Putamen (tissue), 1 donor: ENCODE results near the gene METTL24.

ENCODE experiments used
- DNase-seq: peaks from one replicate; pipeline ENCODE4 v3.0.0-alpha.2; 2016; ENCODE audit warnings: low spot score

Gene METTL24

DNA sequence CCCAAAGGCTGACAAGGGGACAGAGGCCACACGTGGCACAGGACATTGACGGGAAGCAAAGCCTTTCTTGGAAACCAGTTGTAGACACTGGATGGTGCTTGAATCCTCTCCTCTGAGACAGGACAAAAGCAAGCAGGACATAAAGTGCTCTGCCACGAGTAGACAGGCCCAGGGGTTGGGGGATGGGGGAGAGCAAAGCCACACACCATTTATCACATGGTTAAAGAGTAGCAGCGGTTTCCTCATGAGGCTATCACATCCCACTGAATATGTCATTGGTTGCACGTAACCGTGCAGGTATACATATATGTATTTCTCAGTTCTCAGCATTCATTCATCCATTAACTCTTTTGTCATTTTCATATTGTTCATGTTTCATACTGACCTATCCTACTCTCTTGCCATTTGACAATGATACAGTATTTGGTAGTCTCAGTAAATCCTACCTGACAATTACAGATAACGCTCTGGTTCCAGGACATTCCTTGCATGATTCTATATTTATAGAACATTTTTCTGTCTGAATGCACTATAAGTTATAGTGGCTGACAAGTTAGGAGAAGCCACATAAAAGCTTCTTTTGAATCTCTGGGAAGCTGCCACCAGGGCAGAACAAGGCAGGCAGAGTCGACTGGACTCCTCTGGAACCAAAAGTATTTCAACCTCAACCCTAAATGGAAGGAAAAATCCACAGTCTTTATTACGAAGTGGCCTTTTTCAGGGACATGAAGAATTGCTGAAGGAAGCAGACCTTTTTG is 23.5 kb downstream of the METTL24 start:
- no peak for DNase-seq

DNA sequence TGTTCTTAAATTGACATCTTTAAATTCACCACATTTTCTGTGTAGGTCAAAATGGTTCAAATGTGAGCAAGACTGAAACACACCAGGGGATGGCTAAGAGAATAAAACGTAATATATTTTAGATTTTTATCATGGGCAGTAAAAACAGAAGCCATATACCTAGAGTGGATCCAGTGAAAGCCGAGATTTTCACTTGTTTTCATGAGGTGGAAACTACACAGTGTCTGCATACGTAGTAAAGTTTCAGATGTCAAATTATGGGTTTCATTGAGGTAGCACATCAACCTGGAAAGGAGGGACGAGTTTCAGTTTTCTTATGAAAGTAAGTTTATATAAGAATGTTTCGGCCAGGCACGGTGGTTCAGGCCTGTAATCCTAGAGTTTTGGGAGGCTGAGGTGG is 25.9 kb downstream of the METTL24 start:
- DNase-seq = no peak

DNA sequence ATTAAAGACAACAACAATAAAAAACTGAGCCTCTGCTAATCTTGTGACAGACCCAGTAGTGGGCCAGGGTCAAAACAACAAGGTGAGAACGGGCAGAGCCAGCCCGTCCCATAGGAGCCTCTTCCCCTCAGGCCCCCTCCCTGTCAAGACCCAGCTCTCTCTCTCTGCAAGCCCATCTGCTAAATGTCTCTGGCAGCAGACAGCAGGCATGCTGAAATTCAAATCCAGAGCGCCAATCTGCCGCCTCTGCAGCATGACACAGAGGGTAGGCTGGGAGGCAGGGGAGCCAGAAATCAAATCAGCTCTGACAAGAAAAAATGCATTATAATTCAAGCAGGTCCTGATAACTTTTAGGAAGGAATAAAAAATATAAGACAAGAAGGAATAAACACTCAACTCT is 26.3 kb downstream of the METTL24 start:
- peak; percentile 66 for DNase-seq

DNA sequence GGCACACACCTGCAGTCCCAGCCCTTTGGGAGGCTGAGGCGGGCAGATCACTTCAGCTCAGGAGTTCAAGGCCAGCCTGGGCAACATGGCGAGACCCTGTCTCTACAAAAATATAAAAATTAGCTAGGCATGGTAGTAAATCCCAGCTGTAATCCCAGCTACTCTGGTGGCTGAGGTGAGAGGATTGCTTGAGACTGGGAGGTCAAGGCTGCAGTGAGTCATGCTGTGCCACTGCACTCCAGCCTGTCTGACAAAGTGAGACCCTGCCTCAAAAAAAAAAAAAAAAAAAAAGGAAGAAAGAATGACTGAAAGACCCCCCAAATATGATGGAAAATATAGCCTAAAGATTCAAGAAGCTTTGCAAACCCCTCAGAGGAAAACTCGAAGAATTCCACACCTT is 26.8 kb downstream of the METTL24 start:
- no peak for DNase-seq

DNA sequence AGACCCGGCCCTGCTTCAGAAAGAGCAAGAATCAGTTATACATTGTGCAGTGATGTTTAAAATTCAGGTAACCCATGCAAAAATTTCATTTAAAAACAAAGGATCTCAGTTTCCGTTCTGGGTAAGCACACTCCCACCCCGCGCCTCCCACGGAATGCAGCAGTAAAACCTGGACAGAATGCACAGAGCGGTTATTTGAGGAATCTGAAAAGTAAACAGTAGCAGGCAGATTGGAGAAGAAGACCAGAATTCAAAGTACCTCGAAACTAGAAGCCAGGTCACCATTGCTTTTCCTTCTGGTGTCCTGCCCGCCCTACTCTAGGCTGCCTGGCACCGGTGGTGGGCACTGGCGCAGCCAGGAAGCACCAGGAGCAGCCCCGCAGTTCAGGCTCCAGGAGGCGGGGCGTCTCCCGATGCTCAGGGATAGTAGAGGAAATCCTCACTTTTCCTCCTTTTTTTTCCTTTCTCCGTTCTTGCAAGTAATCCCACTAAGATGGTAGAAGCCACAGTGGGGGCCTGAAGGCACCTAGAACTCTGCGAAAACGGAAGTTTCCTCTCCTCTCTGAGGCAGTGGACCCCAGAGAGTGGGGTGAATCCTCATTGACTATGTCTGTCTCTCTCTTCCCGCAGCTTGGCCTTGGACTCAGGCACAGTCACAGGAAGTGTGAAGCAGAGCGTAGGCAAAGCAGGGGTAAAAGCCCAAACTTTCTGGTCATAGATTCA is 28.3 kb downstream of the METTL24 start:
- DNase-seq = no peak

DNA sequence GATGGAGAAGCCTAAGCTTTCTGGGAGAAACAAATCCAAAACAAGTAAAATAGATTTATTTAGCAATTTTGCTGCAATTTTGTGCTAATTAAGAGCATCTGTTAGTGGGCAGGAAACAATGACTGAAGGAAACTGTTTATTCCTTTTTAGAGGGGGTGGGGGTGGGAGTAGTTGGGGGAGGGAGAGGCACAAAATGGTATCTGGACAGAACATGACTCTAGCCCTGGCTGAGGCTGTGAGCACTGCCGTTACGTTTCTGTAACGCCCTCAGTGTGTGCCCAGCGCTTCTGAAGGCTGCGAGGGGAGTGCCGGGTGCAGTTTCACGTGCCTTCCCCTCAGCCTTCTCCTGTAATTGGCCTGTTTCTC is 28.8 kb downstream of the METTL24 start:
- no peak for DNase-seq

DNA sequence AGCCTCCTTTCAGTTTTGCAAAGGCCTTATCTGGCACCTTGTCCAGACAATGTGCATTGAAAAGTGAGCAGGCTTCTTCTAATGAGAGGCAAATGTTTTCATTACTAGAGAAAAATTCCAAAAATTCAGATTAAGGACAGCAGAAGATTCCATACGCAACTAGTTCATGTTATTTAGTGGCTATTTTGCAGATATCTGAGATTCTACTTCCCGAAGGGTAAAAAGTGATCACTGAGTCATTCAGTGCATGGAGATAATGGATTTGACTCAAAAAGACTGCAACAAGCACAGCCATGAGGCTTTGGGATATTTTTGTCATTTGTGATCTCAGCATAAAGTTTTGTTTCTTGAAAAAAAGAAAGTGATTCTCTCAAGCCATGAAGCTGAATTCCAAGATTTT is 29.9 kb downstream of the METTL24 start:
- DNase-seq = no peak

DNA sequence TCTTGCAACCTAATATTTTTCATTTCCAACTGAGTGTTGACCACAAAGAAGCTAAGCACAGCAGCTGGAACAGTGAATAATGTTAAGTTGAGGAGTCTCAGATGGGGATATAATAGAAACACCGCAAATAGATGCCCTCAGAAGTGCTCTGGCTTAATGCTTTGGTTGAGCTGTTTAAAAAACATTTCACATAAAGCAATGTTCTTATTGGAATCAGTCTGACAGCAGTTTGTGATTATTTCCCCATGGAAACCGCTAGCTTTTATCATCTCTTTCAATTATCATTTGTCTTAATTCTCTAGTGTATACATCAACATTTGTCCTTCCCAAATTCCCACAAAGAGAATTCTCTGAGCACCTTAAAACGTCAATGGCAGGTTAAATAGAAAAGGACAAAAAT is 30.8 kb downstream of the METTL24 start:
- DNase-seq = no peak

DNA sequence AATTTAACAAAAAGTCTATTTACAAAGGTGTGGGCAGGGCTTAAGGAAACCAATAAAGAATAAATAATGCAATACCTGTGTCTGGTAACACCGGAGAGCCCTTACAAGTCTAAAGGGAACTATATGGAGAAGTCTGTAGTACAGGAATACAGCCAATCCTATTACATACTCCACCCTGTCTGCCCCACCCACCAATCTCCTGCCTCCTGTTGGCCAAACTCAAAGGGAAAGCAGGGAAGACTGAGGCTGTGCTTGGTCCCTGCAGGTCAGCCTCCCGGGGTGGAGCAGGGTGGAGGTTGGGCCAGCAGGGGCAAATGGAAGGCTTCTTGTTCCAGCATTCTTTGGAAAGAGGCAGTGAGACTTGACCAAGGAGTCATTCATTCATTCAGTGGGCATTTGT is 31.5 kb downstream of the METTL24 start:
- no peak for DNase-seq

DNA sequence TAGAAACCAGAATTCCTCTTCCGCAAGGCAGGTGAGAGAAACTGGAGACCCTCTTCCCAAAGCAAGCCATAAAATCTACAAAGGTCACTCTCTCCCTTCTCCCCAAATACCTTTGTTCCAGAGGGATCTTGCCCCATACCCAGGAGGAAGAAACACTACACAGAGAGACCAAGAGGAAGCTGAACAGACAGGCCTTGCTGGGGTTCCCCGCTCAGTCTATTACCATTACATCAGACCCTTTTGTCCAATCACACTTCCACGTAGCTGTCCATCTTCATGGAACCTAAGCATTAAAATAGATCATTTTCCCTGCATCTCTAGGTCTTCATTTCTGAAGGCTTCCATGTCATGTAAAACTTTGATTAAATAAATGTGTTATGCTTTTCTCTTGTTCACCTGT is 32.1 kb downstream of the METTL24 start:
- no peak for DNase-seq

DNA sequence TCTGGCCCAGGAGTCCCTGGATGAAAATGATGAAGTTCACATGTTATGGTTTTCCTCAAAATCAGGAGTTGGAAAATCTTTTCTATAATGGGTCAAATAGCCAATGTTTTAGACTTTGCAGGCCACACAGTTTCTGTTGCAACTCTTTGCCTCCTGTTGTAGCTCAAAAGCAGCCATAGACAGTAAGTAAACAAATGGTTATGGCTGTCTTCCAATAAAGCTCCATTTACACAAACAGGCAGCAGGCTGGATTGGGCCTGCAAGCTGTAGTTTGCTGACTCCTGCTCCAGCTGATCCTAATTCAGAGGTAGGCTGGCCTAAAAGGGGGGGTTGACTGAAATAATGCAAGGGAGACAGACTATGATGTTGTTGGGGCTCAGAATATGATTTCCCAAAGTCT is 33.0 kb downstream of the METTL24 start:
- no peak for DNase-seq

DNA sequence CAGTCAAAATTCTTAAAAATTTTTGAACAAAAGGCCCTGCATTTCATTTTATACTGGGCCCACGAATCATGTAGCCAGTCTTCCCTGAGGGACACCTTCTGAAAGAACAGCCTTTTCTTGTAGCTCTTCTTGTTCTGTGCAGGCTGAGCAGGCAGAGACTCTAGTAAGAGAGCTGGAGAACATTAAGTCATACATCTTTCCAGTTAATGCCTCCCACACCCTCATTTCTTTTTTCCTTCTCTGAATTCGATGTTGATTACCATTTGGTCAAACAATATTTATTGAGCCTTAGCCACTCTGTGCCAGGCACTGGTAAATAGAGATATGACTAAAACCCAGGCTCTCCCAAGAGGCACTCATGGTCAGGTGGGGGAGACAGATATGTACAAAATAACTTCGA is 33.6 kb downstream of the METTL24 start:
- DNase-seq = no peak

DNA sequence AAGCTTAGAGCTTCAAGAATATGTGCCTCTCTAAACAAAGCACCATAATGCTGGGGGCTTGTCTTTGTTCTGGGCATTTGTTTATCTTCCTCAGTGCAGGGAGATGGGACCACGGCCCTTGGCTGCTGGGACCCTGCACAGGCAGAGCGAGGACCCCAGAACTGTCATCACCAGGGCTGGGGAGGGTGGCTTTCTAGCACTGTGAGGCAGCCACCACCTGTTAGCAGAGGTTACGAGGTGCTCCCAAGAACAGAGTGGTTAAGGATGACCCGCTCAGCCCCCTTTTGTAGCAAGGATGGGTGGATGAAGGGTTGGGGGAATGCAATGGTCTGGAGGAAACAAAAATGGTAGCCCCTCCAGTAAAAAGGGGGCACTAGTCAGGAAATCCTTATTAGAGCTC is 34.9 kb downstream of the METTL24 start:
- no peak for DNase-seq

DNA sequence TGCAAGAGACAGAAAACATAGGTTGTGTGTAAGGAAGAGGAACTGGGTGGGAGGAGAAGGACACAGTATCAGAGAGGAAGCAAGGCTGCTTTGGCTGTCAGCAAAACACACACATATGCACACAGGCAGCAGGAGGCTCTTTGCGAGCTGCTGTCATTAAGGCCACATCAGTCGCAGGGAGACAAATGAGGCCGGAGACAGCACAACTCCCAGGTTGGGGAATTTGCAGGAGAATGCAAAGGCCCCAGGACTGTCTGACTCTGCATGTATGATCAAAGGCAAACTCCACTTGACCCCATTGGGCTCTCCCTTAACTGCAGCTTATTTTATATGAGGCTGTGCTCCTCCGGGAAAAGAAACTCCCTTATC is 35.3 kb downstream of the METTL24 start:
- DNase-seq = no peak

DNA sequence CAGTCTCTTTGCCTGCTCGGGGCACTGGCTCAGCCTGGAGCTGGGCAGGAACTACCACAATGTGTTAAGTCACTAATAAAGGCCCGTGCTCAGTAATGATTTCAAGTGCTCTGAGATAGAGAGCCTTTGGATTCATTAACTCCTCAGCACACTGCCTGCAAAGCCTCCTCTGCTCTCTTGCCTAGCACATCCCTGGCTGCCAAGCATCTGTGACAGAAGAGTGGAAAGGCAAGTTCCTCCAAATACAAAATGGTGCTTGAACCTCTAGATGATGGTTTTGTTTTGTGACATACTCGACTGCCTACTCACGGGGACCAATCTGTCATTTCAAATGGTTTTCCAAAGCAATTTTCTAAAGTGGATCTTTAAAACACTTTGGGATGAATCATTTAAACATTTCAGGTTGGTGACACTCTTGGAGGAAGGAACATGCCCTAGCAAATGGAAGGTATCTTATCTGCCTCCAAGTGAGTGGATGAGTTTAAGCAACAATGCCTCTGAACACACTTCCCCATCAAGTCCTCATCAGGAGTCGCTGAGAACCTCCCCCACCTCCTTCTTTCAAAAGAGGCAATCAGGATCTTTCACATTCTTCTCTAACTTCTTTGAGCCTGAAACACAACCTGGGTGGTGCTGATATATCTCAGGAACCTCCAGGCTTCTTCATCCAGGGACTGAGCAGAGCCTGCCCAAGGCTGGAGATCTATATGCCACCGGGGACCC is 35.8 kb downstream of the METTL24 start:
- DNase-seq = peak; percentile 74

DNA sequence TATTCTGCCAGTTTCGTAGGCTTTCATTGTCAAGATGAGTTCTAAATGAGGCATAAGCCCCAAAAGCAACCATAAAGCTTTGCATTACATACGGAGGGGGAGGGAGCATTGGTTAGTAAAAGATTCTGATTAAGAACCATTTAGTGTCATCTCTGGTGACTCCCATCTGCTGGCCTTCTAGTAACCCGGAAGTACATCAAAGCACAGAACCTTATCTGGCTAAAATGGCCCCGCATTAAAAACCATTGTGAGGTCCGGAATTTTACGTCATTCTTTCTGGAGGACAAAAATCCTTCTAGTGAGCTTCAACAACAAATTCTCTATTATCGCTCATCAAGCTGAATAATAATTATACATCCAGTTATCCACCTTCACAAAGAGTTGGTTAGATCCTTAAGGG is 37.8 kb downstream of the METTL24 start:
- DNase-seq = no peak

DNA sequence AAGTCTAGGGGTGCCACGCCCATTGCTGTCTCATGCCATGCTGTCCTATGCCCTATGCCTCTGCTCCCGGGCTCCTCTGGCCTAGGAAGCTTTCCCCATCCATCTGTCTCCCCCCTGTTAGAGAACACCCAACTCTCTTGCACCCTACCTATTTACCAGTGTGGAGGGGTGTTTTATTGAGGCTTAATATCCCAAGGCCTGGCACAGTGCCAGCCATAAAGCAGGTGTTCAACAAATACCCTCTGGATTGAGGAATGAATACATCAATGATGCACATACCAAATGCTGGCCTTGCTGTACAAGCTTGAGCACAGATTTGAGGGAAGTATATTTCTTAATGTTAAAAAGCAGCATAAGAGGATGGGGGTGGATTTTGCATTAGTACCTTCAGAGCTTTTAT is 38.3 kb downstream of the METTL24 start:
- peak; percentile 68 for DNase-seq

DNA sequence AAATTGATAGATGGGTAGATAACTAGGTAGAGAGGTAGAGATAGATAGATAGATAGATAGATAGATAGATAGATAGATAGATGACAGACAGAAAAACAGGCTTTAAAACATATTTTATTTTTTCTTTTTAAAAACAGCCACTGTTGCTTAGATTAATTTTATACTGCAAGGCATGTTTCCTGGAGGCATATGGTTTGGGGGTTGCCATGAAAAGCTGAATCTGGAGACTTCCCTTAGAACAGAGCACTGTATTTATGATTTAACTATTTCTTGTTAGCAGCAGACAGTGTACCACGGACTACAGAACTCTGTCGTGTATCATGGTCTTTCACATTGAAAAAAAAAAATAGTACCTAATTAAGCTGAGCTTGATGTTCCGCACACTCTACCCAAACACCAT is 38.8 kb downstream of the METTL24 start:
- no peak for DNase-seq

DNA sequence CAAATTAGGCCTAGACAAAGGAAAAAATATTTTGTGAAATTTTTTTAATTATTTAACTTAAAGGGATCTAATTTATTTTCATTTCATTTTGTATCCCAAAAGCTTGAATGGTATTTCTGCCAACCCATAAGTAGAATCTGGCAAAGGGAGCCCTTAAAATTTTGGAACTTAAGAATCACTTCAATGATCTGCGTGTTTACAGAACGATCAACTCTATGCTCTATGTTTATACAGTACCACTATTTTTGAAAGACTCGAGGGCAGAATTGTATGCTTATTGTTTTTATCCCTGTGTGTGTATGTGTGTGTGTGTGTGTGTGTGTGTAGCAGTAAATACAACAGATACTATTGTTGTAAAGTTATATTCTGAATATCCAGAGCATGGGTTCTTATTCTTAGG is 39.2 kb downstream of the METTL24 start:
- DNase-seq = no peak

DNA sequence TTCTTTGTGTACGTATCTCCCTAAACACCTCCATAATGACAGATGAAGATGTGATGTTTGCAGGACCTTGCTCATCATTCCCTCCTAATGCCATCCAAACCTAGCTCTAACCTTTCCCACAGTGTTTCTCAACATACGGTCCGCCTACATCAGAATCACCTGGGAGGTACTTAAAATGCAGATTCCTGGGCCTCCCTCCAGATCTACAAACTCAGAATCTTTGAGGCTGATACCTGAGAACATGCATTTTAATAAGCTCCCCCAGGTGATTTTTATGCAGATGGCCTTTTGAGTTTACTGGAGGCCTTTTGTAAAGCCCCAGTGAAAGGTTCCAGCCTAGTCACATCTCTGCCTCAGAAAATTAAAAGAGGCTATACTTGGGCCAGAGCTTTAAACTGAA is 40.5 kb downstream of the METTL24 start:
- no peak for DNase-seq

DNA sequence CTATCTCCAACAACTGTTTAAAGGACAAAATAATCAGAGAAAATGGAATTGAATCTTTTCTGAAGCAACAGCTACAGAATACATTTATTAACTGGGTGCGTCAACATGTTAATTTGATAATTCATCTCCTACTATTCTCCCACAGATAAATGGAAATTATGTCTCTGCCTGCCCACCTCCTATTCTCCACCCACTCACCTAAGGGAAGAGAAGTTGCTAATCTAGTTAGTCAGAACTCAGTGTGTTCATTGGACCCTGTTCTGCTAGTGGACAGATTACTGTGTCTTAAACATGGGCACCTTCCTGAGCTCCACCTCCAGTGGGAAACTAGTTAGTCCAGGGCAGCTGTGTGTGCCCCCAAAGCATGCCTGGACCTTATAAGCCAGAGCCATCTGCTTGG is 41.0 kb downstream of the METTL24 start:
- peak; percentile 63 for DNase-seq

DNA sequence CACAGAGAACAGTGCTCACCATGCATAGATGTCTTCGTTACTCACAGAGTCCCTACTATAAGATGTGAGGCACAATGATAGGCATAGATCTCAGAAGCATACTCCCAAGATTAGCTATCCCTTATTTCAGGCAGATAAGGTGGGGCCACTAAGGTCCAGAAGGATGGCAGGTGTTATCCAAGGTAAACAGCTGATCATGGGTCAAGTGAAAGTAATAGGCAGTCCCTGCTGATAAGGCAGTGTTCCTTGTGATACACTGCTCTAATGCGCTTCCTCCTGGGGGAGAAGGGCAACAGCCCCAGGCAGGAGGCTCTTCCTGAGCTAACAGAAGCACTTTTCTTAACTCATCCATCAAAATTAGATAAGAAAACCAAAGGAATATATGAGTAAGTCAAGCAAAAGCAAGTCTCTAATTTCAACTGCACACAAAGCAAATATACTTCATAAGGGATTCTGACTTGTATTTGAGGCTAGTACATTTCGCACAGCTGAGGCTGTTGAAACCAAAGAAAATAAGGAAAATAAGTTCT is 42.2 kb downstream of the METTL24 start:
- no peak for DNase-seq

DNA sequence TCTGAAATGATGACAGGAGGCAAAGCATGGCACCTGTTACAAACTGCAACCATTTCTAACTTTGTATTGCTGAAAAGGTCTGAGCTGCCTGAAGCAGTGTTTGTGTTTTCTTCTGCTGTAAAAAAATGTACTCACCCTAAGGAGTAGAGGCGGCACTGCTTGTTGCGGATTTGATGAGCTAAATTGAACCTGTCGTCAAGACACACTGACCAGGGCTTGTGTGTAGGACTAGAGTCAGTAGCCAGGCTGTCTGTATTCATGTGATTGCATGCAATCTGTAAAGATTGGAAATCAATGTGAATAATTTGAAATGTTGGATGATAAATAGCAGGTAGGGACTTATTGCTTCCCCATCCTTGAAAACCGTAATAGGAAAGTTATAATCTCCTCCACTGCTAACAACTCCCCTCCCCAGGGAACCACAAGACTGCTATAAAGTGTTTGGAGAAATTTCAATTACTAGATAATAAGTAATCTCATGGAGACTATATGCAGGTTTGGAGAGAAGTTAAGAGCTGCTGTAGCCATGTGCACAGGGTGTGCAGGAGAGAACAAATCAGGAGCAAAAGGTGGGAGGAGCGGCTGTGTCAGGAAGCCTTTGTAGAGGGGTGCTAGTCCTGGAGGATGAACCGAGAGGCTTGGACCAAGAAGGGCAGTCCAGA is 42.8 kb downstream of the METTL24 start:
- no peak for DNase-seq
